Gastrocnemius medialis (tissue), 4 donors: ENCODE data around the gene PLEKHN1. TPM values are rescaled to one million over a fixed set of nuclear protein-coding genes. Genes with fewer than 3 reads are reported as not detected.
"Not testable (repeated sequence)": the region's sequence is repeated elsewhere in the genome, so short reads cannot be mapped to it uniquely, and the experiment has no call there.

Source experiments
- ATAC-seq, 2 donors: fragments of 150-250 bp; one replicate each; pipeline ENCODE4 v1.9.1; 2016
- DNase-seq, 2 donors: peaks; one replicate each; pipeline ENCODE4 v3.0.0-alpha.2; 2019
- H3K27ac ChIP-seq, 4 donors: fragments of 200-600 bp; sonication (generic); 1 replicate in 1 of 4; 2 replicates in 3 of 4; pipeline ENCODE4 v1.5.1; 2016 to 2018; ENCODE audit warnings: mild to moderate bottlenecking in 2 of 4, moderate library complexity in 1 of 4
- H3K27me3 ChIP-seq, 3 donors: fragments of 200-600 bp; sonication (generic) in 2 of 3; 1 replicate in 1 of 3; 2 replicates in 2 of 3; pipeline versions ENCODE4 v1.5.1 to v1.6.0; 2016 to 2019; ENCODE audit warnings: mild to moderate bottlenecking in 1 of 3, moderate library complexity in 1 of 3
- H3K36me3 ChIP-seq, 2 donors: fragments of 200-600 bp; sonication (generic) in 1 of 2; one replicate each; pipeline ENCODE4 v1.5.1; 2017 to 2018
- H3K4me1 ChIP-seq, 2 donors: fragments of 200-600 bp; sonication (generic) in 1 of 2; one replicate each; pipeline ENCODE4 v1.5.1; 2016 to 2017; ENCODE audit warnings: mild to moderate bottlenecking in 2 of 2
- H3K4me3 ChIP-seq, 4 donors: fragments of 200-600 bp; sonication (generic) in 3 of 4; 1 replicate in 1 of 4; 2 replicates in 3 of 4; pipeline ENCODE4 v1.5.1; 2016 to 2019; ENCODE audit warnings: mild to moderate bottlenecking in 2 of 4
- H3K9me3 ChIP-seq, 3 donors: fragments of 200-600 bp; sonication (generic) in 2 of 3; 1 replicate in 1 of 3; 2 replicates in 2 of 3; pipeline ENCODE4 v1.5.1; 2016 to 2019
- CTCF ChIP-seq, 5 experiments: fragments of 450-650 bp in 3 of 5; fragments of 200-600 bp in 2 of 5; sonication (generic) in 2 of 5; IDR thresholded peaks in 4 of 5; conservative IDR thresholded peaks in 1 of 5; 1 replicate in 4 of 5; 2 replicates in 1 of 5; pipeline ENCODE4 v1.5.1; 2016 to 2019; ENCODE audit warnings: antibody characterized with exemption in 5 of 5, mild to moderate bottlenecking in 3 of 5, moderate library complexity in 3 of 5
- POLR2A ChIP-seq, 2 donors: fragments of 450-650 bp; IDR thresholded peaks; one replicate each; pipeline ENCODE4 v1.6.1; 2017; ENCODE audit warnings: antibody characterized with exemption in 2 of 2, mild to moderate bottlenecking in 2 of 2, moderate library complexity in 2 of 2
- in situ Hi-C, 4 donors: fragments of 200-750 bp; cut with MboI; loops; one replicate each; pipeline versions ENCODE4 v1.15.0 to v1.8.0; 2017; ENCODE audit warnings: low sequenced_read_pairs in 4 of 4
- intact Hi-C: fragments of 100-400 bp; cut with DNase I; formaldehyde crosslinking; loops from one replicate; pipeline ENCODE4 v1.15.1; 2023; ENCODE audit warnings: low total_unique reads
- total RNA-seq, 4 donors: library from RNA; depleted of rRNA; stranded (reverse); fragments of >200 nt; gene quantifications; one replicate each; pipeline versions ENCODE4 v1.1.0 to v1.2.3, GENCODE V29; 2016

The PLEKHN1 gene
- total RNA-seq, 4 donors from 2014 or later = 0.23 TPM; not detected in 3

GRCh38 chr1:1014799-1015681, 48.8 kb downstream of the PLEKHN1 start:
- Histone ChIP-seq H3K4me1 (peaks cover 3 to 10% of the 10 kb centered on the region in 2 donors), H3K27ac (peak overlapping the region; percentile 81 to 86 (median 84)), H3K9me3 (no peaks in the 10 kb centered on the region), H3K36me3 (no peaks in the 10 kb centered on the region), H3K27me3 (no peaks in the 10 kb centered on the region), H3K4me3 (peak overlapping the region in 3 of 4 donors; percentile 71 to 78 (median 72))
- DNase-seq (no peak), ATAC-seq (no peak)
- TF ChIP-seq CTCF (IDR thresholded peaks at IDR 0.05 in 4 of 5, conservative IDR thresholded peaks at IDR 0.05 in 1 of 5) = peak in 1 of 5 experiments; percentile 22
- TF ChIP-seq POLR2A (IDR thresholded peaks at IDR 0.05) = no peak
- in situ Hi-C loops = no loop called here
- intact Hi-C loops = no loop called here

- in situ Hi-C loops, H3K9me3 ChIP-seq, DNase-seq, ATAC-seq, H3K27ac ChIP-seq, H3K4me3 ChIP-seq, H3K36me3 ChIP-seq: not testable (repeated sequence)
- intact Hi-C loops = loop anchor here (2.0 kb wide), 1 partner anchor 17 kb away; the partner anchor contains the start of gene HES4
- Histone ChIP-seq H3K4me1 (peaks cover 3 to 18% of the 10 kb centered on the region in 2 donors), H3K27me3 (peaks cover 6 to 10% (median 10%) of the 10 kb centered on the region in 3 donors)
These were observed 51.4 kb downstream of the PLEKHN1 start for GRCh38 chr1:1017397-1018320.

GRCh38 chr1:1018321-1018685, 52.0 kb downstream of the PLEKHN1 start:
- not testable (repeated sequence) for DNase-seq

GRCh38 chr1:1019122-1019999, 53.1 kb downstream of the PLEKHN1 start:
- H3K27me3 ChIP-seq = peaks cover 6 to 10% (median 10%) of the 10 kb centered on the region in 3 donors
- in situ Hi-C loops (no loop called here), intact Hi-C loops (loop anchor here (2.0 kb wide), 1 partner anchor 19 kb away; the partner anchor contains the start of gene HES4)
- peak; percentile 68 to 77 for DNase-seq
- H3K36me3 ChIP-seq = no peaks in the 10 kb centered on the region
- TF ChIP-seq POLR2A (IDR thresholded peaks at IDR 0.05) (peak; percentile 8 to 37), CTCF (IDR thresholded peaks at IDR 0.05 in 4 of 5, conservative IDR thresholded peaks at IDR 0.05 in 1 of 5) (peak; percentile 13 to 83 (median 53))
- H3K27ac ChIP-seq = peak overlapping the region; percentile 73 to 90 (median 87)
- H3K4me1 ChIP-seq = peaks cover 3 to 9% of the 10 kb centered on the region in 2 donors
- ATAC-seq = peak; percentile 89 to 91
- H3K4me3 ChIP-seq = peak overlapping the region; percentile 51 to 77 (median 63)
- H3K9me3 ChIP-seq = no peaks in the 10 kb centered on the region

More at GRCh38 chr1:1018321-1018685, 52.0 kb downstream of the PLEKHN1 start:
- H3K9me3 ChIP-seq, H3K36me3 ChIP-seq, H3K4me3 ChIP-seq, H3K27ac ChIP-seq, ATAC-seq, in situ Hi-C loops: not testable (repeated sequence)
- intact Hi-C loops = loop anchor here (2.0 kb wide), 1 partner anchor 18 kb away; the partner anchor contains the start of gene HES4
- H3K27me3 ChIP-seq = peaks cover 6 to 10% (median 10%) of the 10 kb centered on the region in 3 donors
- peaks cover 3 to 15% of the 10 kb centered on the region in 2 donors for H3K4me1 ChIP-seq

- TF ChIP-seq CTCF (IDR thresholded peaks at IDR 0.05 in 4 of 5, conservative IDR thresholded peaks at IDR 0.05 in 1 of 5) (no peak), POLR2A (IDR thresholded peaks at IDR 0.05) (no peak)
- Histone ChIP-seq H3K4me3 (peak within 1 kb of the TSS; percentile 60 to 77 (median 68)), H3K9me3 (no peaks in the 10 kb centered on the region), H3K27me3 (peaks cover 6 to 10% (median 10%) of the 10 kb centered on the region in 3 donors), H3K36me3 (no peaks in the 10 kb centered on the region), H3K27ac (peak within 1 kb of the TSS; percentile 73 to 90 (median 87)), H3K4me1 (peaks cover 3 to 9% of the 10 kb centered on the region in 2 donors)
- intact Hi-C loops = loop anchor here (2.0 kb wide), 1 partner anchor 19 kb away; the partner anchor contains the start of gene HES4
- peak; percentile 59 to 64 for ATAC-seq
- in situ Hi-C loops = no loop called here
- no peak for DNase-seq
These were observed 53.7 kb downstream of the PLEKHN1 start, which contains the start of gene AGRN for GRCh38 chr1:1020000-1020404. Gene AGRN, plus strand, starts transcription at chr1:1020120. Its CDS starts 53 bp downstream, at chr1:1020173.
